OCI-LY7 (cell line): ENCODE data around the gene TIMM10. TPM values are rescaled to one million over a fixed set of nuclear protein-coding genes. Genes with fewer than 3 reads are reported as not detected.

Experiments used
- BruUV-seq: library from RNA; stranded (reverse); fragments of 400-500 nt; replicated peaks from 2 replicates; lab custom pipeline; 2021; lab: Mats Ljungman, UMichigan
- CTCF ChIA-PET: fragments of 300-600 bp; sonication (Branson Sonifier 250); formaldehyde crosslinking; loops from one replicate; lab custom pipeline; 2022; ENCODE audit warnings: antibody characterized with exemption; ENCODE audit not compliant: unreplicated experiment; lab: Charles Lee
- POLR2A ChIA-PET: fragments of 300-600 bp; sonication (Branson Sonifier 250); formaldehyde crosslinking; loops from one replicate; lab custom pipeline; 2022; ENCODE audit warnings: antibody characterized with exemption; lab: Charles Lee
- DNase-seq: peaks from one replicate; pipeline ENCODE4 v3.0.0-alpha.2; 2015; ENCODE audit warnings: low spot score
- H2AFZ ChIP-seq: fragments of 200-600 bp; sonication (generic), shearing (Covaris generic); 2 replicates; pipeline ENCODE4 v1.6.1; 2014; ENCODE audit warnings: mild to moderate bottlenecking, antibody characterized with exemption, low read length, moderate library complexity
- H3K27ac ChIP-seq: fragments of 200-600 bp; sonication (generic); 2 replicates; pipeline ENCODE4 v1.5.1; 2014; ENCODE audit warnings: mixed run types, low read depth, mild to moderate bottlenecking, moderate library complexity, low read length, inconsistent platforms; ENCODE audit not compliant: poor library complexity, severe bottlenecking
- H3K36me3 ChIP-seq: fragments of 200-600 bp; sonication (generic); 2 replicates; pipeline ENCODE4 v1.6.1; 2014; ENCODE audit warnings: mild to moderate bottlenecking, antibody characterized with exemption, low read length, moderate library complexity, mixed read lengths; ENCODE audit not compliant: insufficient read depth
- H3K4me1 ChIP-seq: fragments of 200-600 bp; sonication (generic); 2 replicates; pipeline ENCODE4 v1.5.1; 2014; ENCODE audit warnings: mild to moderate bottlenecking, low read length; ENCODE audit not compliant: insufficient read depth, poor library complexity, severe bottlenecking
- H3K4me2 ChIP-seq: fragments of 200-600 bp; sonication (generic); 2 replicates; pipeline ENCODE4 v1.6.1; 2014; ENCODE audit warnings: mild to moderate bottlenecking, low read length
- H3K4me3 ChIP-seq: fragments of 200-600 bp; sonication (generic); 2 replicates; pipeline ENCODE4 v1.5.1; 2014; ENCODE audit warnings: mild to moderate bottlenecking, low read depth, low read length; ENCODE audit not compliant: poor library complexity, severe bottlenecking
- H3K79me2 ChIP-seq: fragments of 200-600 bp; sonication (generic); 2 replicates; pipeline ENCODE4 v1.6.1; 2016; ENCODE audit warnings: low read depth, mild to moderate bottlenecking, low read length, moderate library complexity, mixed read lengths; ENCODE audit not compliant: insufficient read depth
- H3K9me2 ChIP-seq: fragments of 200-600 bp; sonication (generic); 2 replicates; pipeline ENCODE4 v1.6.1; 2016; ENCODE audit warnings: mild to moderate bottlenecking, low read length, mixed read lengths; ENCODE audit not compliant: insufficient read depth
- H3K9me3 ChIP-seq: fragments of 200-600 bp; sonication (generic); 2 replicates; pipeline ENCODE4 v1.6.1; 2014; ENCODE audit warnings: mild to moderate bottlenecking, mixed run types, low read length, mixed read lengths
- H4K20me1 ChIP-seq: fragments of 200-600 bp; sonication (generic); 2 replicates; pipeline ENCODE4 v1.6.1; 2014; ENCODE audit warnings: mild to moderate bottlenecking, antibody characterized with exemption, low read length, moderate library complexity, mixed read lengths; ENCODE audit not compliant: insufficient read depth
- CTCF ChIP-seq: fragments of 200-600 bp; sonication (generic); conservative IDR thresholded peaks from 2 replicates; pipeline ENCODE4 v1.5.1; 2014; ENCODE audit warnings: mild to moderate bottlenecking, antibody characterized with exemption, low read length, moderate library complexity, mixed read lengths
- EZH2phosphoT487 ChIP-seq: fragments of 200-600 bp; sonication (generic); IDR thresholded peaks from 2 replicates; pipeline ENCODE4 v1.6.1; 2018; ENCODE audit warnings: low read depth, borderline replicate concordance, mild to moderate bottlenecking, mixed run types, antibody characterized with exemption, low read length, moderate library complexity, mixed read lengths
- intact Hi-C: fragments of 100-400 bp; cut with micrococcal nuclease; formaldehyde crosslinking; loops from one replicate; pipeline ENCODE4 v1.10.0; 2022; ENCODE audit not compliant: unreplicated experiment
- total RNA-seq, 2 experiments: library from RNA; depleted of rRNA in 1 of 2; stranded (reverse); fragments of >200 nt in 1 of 2; shearing (Covaris generic) in 1 of 2; gene quantifications; 2 replicates each; pipeline ENCODE4 v1.2.3, GENCODE V29; 2014 to 2022

TIMM10 gene
- total RNA-seq, 2 experiments from 2014 or later: 163 to 258 TPM

GRCh38 chr11:57498540-57498939 is 32.0 kb downstream of the TIMM10 start:
- TF ChIP-seq CTCF: no peak
- TF ChIP-seq EZH2phosphoT487: no peak
- Histone ChIP-seq H3K9me2 (no peaks in the 10 kb centered on the region), H4K20me1 (no peaks in the 10 kb centered on the region), H3K79me2 (no peaks in the 10 kb centered on the region), H3K4me1 (peaks cover 10% of the 10 kb centered on the region), H3K4me2 (no peak overlapping the region), H3K4me3 (no peak overlapping the region), H3K9me3 (no peaks in the 10 kb centered on the region), H3K36me3 (peaks cover 89% of the 10 kb centered on the region), H2AFZ (no peak overlapping the region), H3K27ac (no peak overlapping the region)
- CTCF ChIA-PET: no interaction called here
- no TSS peak for BruUV-seq
- intact Hi-C loops: no loop called here
- no peak for DNase-seq
- POLR2A ChIA-PET: no interaction called here

GRCh38 chr11:57497303-57498247 is 33.0 kb downstream of the TIMM10 start:
- Histone ChIP-seq H4K20me1 (no peaks in the 10 kb centered on the region), H3K27ac (no peak overlapping the region), H3K4me1 (peaks cover 16% of the 10 kb centered on the region), H3K79me2 (no peaks in the 10 kb centered on the region), H3K9me3 (no peaks in the 10 kb centered on the region), H3K36me3 (peaks cover 89% of the 10 kb centered on the region), H2AFZ (no peak overlapping the region), H3K4me3 (no peak overlapping the region), H3K9me2 (no peaks in the 10 kb centered on the region), H3K4me2 (no peak overlapping the region)
- DNase-seq: no peak
- intact Hi-C loops: no loop called here
- TF ChIP-seq CTCF (no peak), EZH2phosphoT487 (no peak)
- BruUV-seq: no TSS peak
- CTCF ChIA-PET: no interaction called here
- POLR2A ChIA-PET: interaction anchor here (1.3 to 5.3 kb wide), 3 partner anchors 9 to 16 kb away, joined by 3 to 42 read pairs (median 11); no protein-coding TSS in a partner anchor
